HepG2 (cell line): Measurements from ENCODE around the gene TUBA4A. TPM values are rescaled to one million over a fixed set of nuclear protein-coding genes. Genes with fewer than 3 reads are reported as not detected.
A peak's percentile ranks its signal among the peaks of the same experiment; 100 is the strongest.

Experiments used
- ARHGAP35 ChIP-seq: sonication (generic); formaldehyde crosslinking; IDR thresholded peaks from 2 replicates; pipeline ENCODE4 v1.9.0; 2022; ENCODE audit warnings: mild to moderate bottlenecking, inconsistent platforms, moderate library complexity, missing genetic modification reagents, borderline replicate concordance
- ATRX ChIP-seq: sonication (generic); formaldehyde crosslinking; IDR thresholded peaks from 2 replicates; pipeline ENCODE4 v1.4.0; 2020; ENCODE audit warnings: missing genetic modification reagents, borderline replicate concordance
- FOXO1 ChIP-seq: sonication (generic); formaldehyde crosslinking; IDR thresholded peaks from 2 replicates; pipeline ENCODE4 v1.4.0; 2020; ENCODE audit warnings: missing genetic modification reagents
- HOXA3 ChIP-seq: sonication (generic); formaldehyde crosslinking; IDR thresholded peaks from 2 replicates; pipeline ENCODE4 v1.5.0; 2020; ENCODE audit warnings: missing genetic modification reagents
- HOXA9 ChIP-seq: sonication (generic); formaldehyde crosslinking; IDR thresholded peaks from 2 replicates; pipeline ENCODE4 v1.8.1; 2022; ENCODE audit warnings: missing genetic modification reagents, mild to moderate bottlenecking, moderate library complexity, borderline replicate concordance
- KDM6A ChIP-seq: IDR thresholded peaks from 2 replicates; pipeline ENCODE4 v1.6.1; 2016; ENCODE audit warnings: low read depth
- NFE2L1 ChIP-seq: sonication (generic); formaldehyde crosslinking; IDR thresholded peaks from 2 replicates; pipeline ENCODE4 v1.4.0; 2020; ENCODE audit warnings: missing genetic modification reagents, mild to moderate bottlenecking, borderline replicate concordance
- NFRKB ChIP-seq: fragments of 450-650 bp; IDR thresholded peaks from 2 replicates; pipeline ENCODE4 v1.6.1; 2017
- NR2F2 ChIP-seq: IDR thresholded peaks from 2 replicates; pipeline ENCODE4 v1.6.1; 2012; ENCODE audit warnings: low read depth, inconsistent platforms, borderline replicate concordance
- RELA ChIP-seq: sonication (generic); formaldehyde crosslinking; IDR thresholded peaks from 2 replicates; pipeline ENCODE4 v1.4.0; 2020; ENCODE audit warnings: missing genetic modification reagents
- SETDB1 ChIP-seq: sonication (generic); formaldehyde crosslinking; IDR thresholded peaks from 2 replicates; pipeline ENCODE4 v1.5.1; 2020; ENCODE audit warnings: missing genetic modification reagents, mild to moderate bottlenecking, borderline replicate concordance
- TEAD3 ChIP-seq: optimal IDR thresholded peaks from 2 replicates; pipeline ENCODE3; 2016; ENCODE audit warnings: borderline replicate concordance
- YY1 ChIP-seq: IDR thresholded peaks from 2 replicates; pipeline ENCODE4 v1.6.1; 2011; ENCODE audit warnings: low read length, low read depth, moderate library complexity, mild to moderate bottlenecking; ENCODE audit not compliant: insufficient read depth, insufficient replicate concordance
- ZHX1 ChIP-seq: sonication (generic); formaldehyde crosslinking; IDR thresholded peaks from 2 replicates; pipeline ENCODE4 v1.8.1; 2022; ENCODE audit warnings: low read depth, mild to moderate bottlenecking, missing genetic modification reagents
- ZNF18 ChIP-seq: sonication (generic); formaldehyde crosslinking; IDR thresholded peaks from 2 replicates; pipeline ENCODE4 v1.8.0; 2022; ENCODE audit warnings: mild to moderate bottlenecking, missing genetic modification reagents; ENCODE audit not compliant: insufficient replicate concordance
- ZNF512B ChIP-seq: sonication (generic); formaldehyde crosslinking; IDR thresholded peaks from 2 replicates; pipeline ENCODE4 v1.5.1; 2020; ENCODE audit warnings: missing genetic modification reagents, mild to moderate bottlenecking, borderline replicate concordance
- ZNF629 ChIP-seq: sonication (generic); formaldehyde crosslinking; conservative IDR thresholded peaks from 2 replicates; pipeline ENCODE4 v1.5.0; 2020; ENCODE audit warnings: missing genetic modification reagents
- ZSCAN22 ChIP-seq: sonication (generic); formaldehyde crosslinking; IDR thresholded peaks from 2 replicates; pipeline ENCODE4 v1.4.0; 2020; ENCODE audit warnings: mild to moderate bottlenecking, missing genetic modification reagents
- polyA plus RNA-seq, 8 experiments: library from polyadenylated mRNA; depleted of rRNA in 3 of 8; stranded (reverse) in 7 of 8; unstranded in 1 of 8; fragments of >200 nt; fragmentation: Illumina TruSeq in 4 of 8; extraction: Trizol in 4 of 8; gene quantifications; 2 replicates each; pipeline versions ENCODE4 v1.2.1 to v1.2.3, GENCODE V29; 2011 to 2016; ENCODE audit warnings: low read depth in 4 of 8, missing spikeins in 1 of 8, mixed read lengths in 1 of 8; ENCODE audit not compliant: insufficient read depth in 1 of 8
- total RNA-seq, 5 experiments: library from RNA; depleted of rRNA; stranded (reverse); fragments of >200 nt; fragmentation: Illumina TruSeq; extraction: Trizol; gene quantifications; 2 replicates each; pipeline ENCODE4 v1.2.3, GENCODE V29; 2016; ENCODE audit warnings: low read depth in 1 of 5

Gene TUBA4A
- total and polyA plus RNA-seq, 2 of the 13 experiments (the other 11 are each of a cell fraction or from before 2014, with no cell fraction given), result 1.3 to 12.7 TPM

GRCh38 chr2:219279151-219279915, 25.6 kb upstream of the TUBA4A start, which contains the start of gene DNAJB2 (continued):
- TF ChIP-seq ZHX1 (CRISPR knock-in tag) (peak; percentile 76), HOXA9 (no peak), ARHGAP35 (peak; percentile 85), RELA (CRISPR knock-in tag) (peak; percentile 89; the same call in 1 of the 2 replicates), NFRKB (no peak), ZSCAN22 (CRISPR knock-in tag) (no peak), ZNF18 (CRISPR knock-in tag) (peak; percentile 59), NR2F2 (no peak), KDM6A (peak; percentile 47; the same call in 1 of the 2 replicates), ZNF629 (CRISPR knock-in tag) (no peak), HOXA3 (CRISPR knock-in tag) (peak; percentile 90), FOXO1 (peak; percentile 60; the same call in 1 of the 2 replicates), SETDB1 (no peak), ATRX (CRISPR knock-in tag) (no peak), ZNF512B (CRISPR knock-in tag) (no peak), NFE2L1 (CRISPR knock-in tag) (no peak), YY1 (peak; percentile 78), TEAD3 (peak; percentile 68)
